K562 (cell line): Measurements from ENCODE around the gene PMEPA1. TPM values are rescaled to one million over a fixed set of nuclear protein-coding genes. Genes with fewer than 3 reads are reported as not detected.
A peak's percentile ranks its signal among the peaks of the same experiment; 100 is the strongest.

ENCODE experiments used
- ATAC-seq: fragments of 200-7000 bp; cut with Tn5 transposase; 3 replicates; pipeline ENCODE4 v1.9.1; 2020; ENCODE audit warnings: moderate library complexity
- BruUV-seq: library from RNA; stranded (reverse); fragments of 400-500 nt; replicated peaks from 2 replicates; lab custom pipeline; 2021; lab: Mats Ljungman, UMichigan
- CTCF ChIA-PET: fragments of 300-600 bp; formaldehyde crosslinking; extraction: SDS; loops from one replicate; lab custom pipeline; 2021; ENCODE audit warnings: low intra/inter-chr PET ratio; lab: Yijun Ruan, JAX
- POLR2A ChIA-PET: fragments of 300-600, 350-650 bp; sonication (Branson Sonifier 250); formaldehyde crosslinking; extraction: SDS; loops from one replicate; lab custom pipeline; 2021; ENCODE audit warnings: antibody characterized with exemption, inconsistent platforms; lab: Yijun Ruan, JAX
- DNase-seq, 4 experiments: peaks; one replicate each; pipeline versions ENCODE4 v3.0.0 to v3.0.0-alpha.2; 2011 to 2018; ENCODE audit warnings: low spot score in 3 of 4, mixed read lengths in 3 of 4; ENCODE audit errors: extremely low read depth in 1 of 4
- FAIRE-seq: peaks from 2 replicates; lab custom pipeline; 2011; peaks lifted over from hg19 to GRCh38; lab: Jason Lieb, UNC
- H2AFZ ChIP-seq: 2 replicates; pipeline ENCODE4 v1.6.0; 2011; ENCODE audit warnings: low read depth, low read length, control low read depth, inconsistent platforms
- H3K27ac ChIP-seq: fragments of 200-600 bp; 3 replicates; pipeline ENCODE4 v1.8.0; 2011; ENCODE audit warnings: low read depth, mild to moderate bottlenecking, control low read depth, inconsistent platforms, low read length, moderate library complexity, mixed read lengths; ENCODE audit errors: extremely low read depth
- H3K27me3 ChIP-seq, 2 experiments: fragments of 300-600 bp in 1 of 2; 2 replicates in 1 of 2; 3 replicates in 1 of 2; pipeline versions ENCODE4 v1.6.0 to v1.8.0; 2011; ENCODE audit warnings: inconsistent platforms in 2 of 2, low read length in 2 of 2, mild to moderate bottlenecking in 1 of 2, mixed read lengths in 1 of 2, moderate library complexity in 1 of 2; ENCODE audit not compliant: control insufficient read depth in 2 of 2, insufficient read depth in 2 of 2
- H3K36me3 ChIP-seq: fragments of 300-600 bp; 3 replicates; pipeline ENCODE4 v1.8.0; 2011; ENCODE audit warnings: mild to moderate bottlenecking, low read length, inconsistent platforms; ENCODE audit not compliant: control insufficient read depth, insufficient read depth
- H3K4me1 ChIP-seq, 2 experiments: fragments of 200-600 bp in 1 of 2; replicated peaks in 1 of 2; 2 replicates in 1 of 2; 3 replicates in 1 of 2; pipeline versions ENCODE4 v1.5.1 to v1.8.0; 2011; ENCODE audit warnings: inconsistent platforms in 2 of 2, low read length in 2 of 2, mild to moderate bottlenecking in 1 of 2, mixed read lengths in 1 of 2, moderate library complexity in 1 of 2; ENCODE audit not compliant: control insufficient read depth in 2 of 2, insufficient read depth in 2 of 2
- H3K4me2 ChIP-seq: 2 replicates; pipeline ENCODE4 v1.6.1; 2011; ENCODE audit warnings: low read length, control low read depth, inconsistent platforms, mixed read lengths; ENCODE audit not compliant: insufficient read depth
- H3K4me3 ChIP-seq: fragments of 200-600 bp; sonication (generic), shearing (Covaris generic); 2 replicates; pipeline ENCODE4 v1.5.1; 2016; ENCODE audit warnings: control low read depth, inconsistent platforms
- H3K79me2 ChIP-seq: fragments of 200-600 bp; 3 replicates; pipeline ENCODE4 v1.8.0; 2011; ENCODE audit warnings: low read length, inconsistent platforms; ENCODE audit not compliant: control insufficient read depth, insufficient read depth
- H3K9ac ChIP-seq, 2 experiments: 2 replicates each; pipeline versions ENCODE4 v1.6.0 to v1.6.1; 2011; ENCODE audit warnings: low read depth in 2 of 2, low read length in 2 of 2, control low read depth in 1 of 2, inconsistent platforms in 1 of 2, mild to moderate bottlenecking in 1 of 2, mixed read lengths in 1 of 2; ENCODE audit not compliant: insufficient read depth in 1 of 2
- H3K9me1 ChIP-seq: one replicate; pipeline ENCODE4 v1.6.0; 2011; ENCODE audit warnings: inconsistent platforms, mild to moderate bottlenecking, low read length, moderate library complexity; ENCODE audit not compliant: control insufficient read depth, insufficient read depth
- H3K9me3 ChIP-seq: replicated peaks from 2 replicates; pipeline ENCODE4 v1.5.1; 2011; ENCODE audit warnings: low read depth, low read length, inconsistent platforms; ENCODE audit not compliant: control insufficient read depth, insufficient read depth
- H4K20me1 ChIP-seq: replicated peaks from 2 replicates; pipeline ENCODE4 v1.6.1; 2011; ENCODE audit warnings: low read length, inconsistent platforms, mixed read lengths; ENCODE audit not compliant: control insufficient read depth, insufficient read depth
- ADNP ChIP-seq: fragments of 200-800 bp; sonication (Bioruptor generic); IDR thresholded peaks from 2 replicates; pipeline ENCODE4 v1.6.1; 2016; ENCODE audit warnings: missing genetic modification characterization, missing compliant biosample characterization
- ARID1B ChIP-seq: fragments of 450-650 bp; IDR thresholded peaks from 2 replicates; pipeline ENCODE4 v1.6.1; 2016; ENCODE audit warnings: antibody characterized with exemption, mild to moderate bottlenecking, inconsistent platforms
- DPF2 ChIP-seq: fragments of 450-650 bp; IDR thresholded peaks from 2 replicates; pipeline ENCODE4 v1.6.1; 2016
- FOS ChIP-seq: IDR thresholded peaks from 3 replicates; pipeline ENCODE4 v1.6.1; 2011; ENCODE audit not compliant: insufficient read length; ENCODE audit errors: extremely low read depth
- HDGF ChIP-seq: fragments of 450-650 bp; IDR thresholded peaks from 2 replicates; pipeline ENCODE4 v1.6.1; 2016
- HIVEP1 ChIP-seq: fragments of 250-450 bp; sonication (Bioruptor Pico); IDR thresholded peaks from 2 replicates; pipeline ENCODE4 v1.4.0; 2020; ENCODE audit warnings: mild to moderate bottlenecking
- KLF1 ChIP-seq: fragments of 450-650 bp; IDR thresholded peaks from 2 replicates; pipeline ENCODE4 v1.6.1; 2016; ENCODE audit warnings: missing genetic modification characterization, missing compliant biosample characterization
- PKNOX1 ChIP-seq: fragments of 450-650 bp; IDR thresholded peaks from 2 replicates; pipeline ENCODE4 v1.6.1; 2016
- ZNF165 ChIP-seq: fragments of 250-450 bp; sonication (Bioruptor Pico); IDR thresholded peaks from 2 replicates; pipeline ENCODE4 v1.4.0; 2020; ENCODE audit warnings: borderline replicate concordance
- WGBS: fragments of 100-300 bp; shearing (Covaris generic); methylation state at CpG from one replicate; pipeline ENCODE4 v1.1.6; 2016; ENCODE audit warnings: low coverage, mixed read lengths; ENCODE audit not compliant: insufficient coverage; ENCODE audit errors: missing lambda C conversion rate; 5-methylcytosine and 5-hydroxymethylcytosine counted together
- in situ Hi-C: fragments of 300-500 bp; cut with MboI; formaldehyde crosslinking; loops from 4 replicates; pipeline ENCODE4 v1.15.0; 2018; ENCODE audit warnings: inconsistent platforms, mixed read lengths
- intact Hi-C: fragments of 100-400 bp; cut with micrococcal nuclease; formaldehyde crosslinking; loops from 2 replicates; pipeline ENCODE4 v1.14.2; 2022
- polyA plus RNA-seq, 8 experiments: library from polyadenylated mRNA; depleted of rRNA in 4 of 8; stranded (reverse) in 5 of 8; unstranded in 3 of 8; fragments of >200 nt; fragmentation: Nextera tagmentation in 2 of 8; fragmentation: Illumina TruSeq in 1 of 8; extraction: Ambion mirVana in 2 of 8; extraction: Trizol in 1 of 8; gene quantifications; 2 replicates each; pipeline versions ENCODE4 v1.2.1 to v1.2.3, GENCODE V29; 2011 to 2014; ENCODE audit warnings: inconsistent platforms in 1 of 8, missing spikeins in 1 of 8
- total RNA-seq, 7 experiments: library from RNA; depleted of rRNA in 6 of 7; stranded (reverse); fragments of >200 nt in 6 of 7; fragmentation: Illumina TruSeq in 2 of 7; extraction: Trizol in 2 of 7; gene quantifications; 2 replicates each; pipeline versions ENCODE4 v1.2.1 to v1.2.3, GENCODE V29; 2011 to 2021; ENCODE audit warnings: low replicate concordance in 1 of 7

PMEPA1 gene
- total and polyA plus RNA-seq, 9 of the 15 experiments (the other 6 are each of a cell fraction or from before 2014, with no cell fraction given), result 0.16 TPM; not detected in 8

GRCh38 chr20:57638173-57638894 is 71.5 kb downstream of the PMEPA1 start:
- TF ChIP-seq FOS (no peak), KLF1 (no peak), HIVEP1 (CRISPR knock-in tag) (no peak), ADNP (tag) (no peak), DPF2 (no peak)
- Histone ChIP-seq H2AFZ (no peak overlapping the region), H3K4me3 (no peak overlapping the region), H3K27me3 (peaks cover 0 to under 1% of the 10 kb centered on the region in 2 experiments; a peak in 1 of 5 replicates), H4K20me1 (no peaks in the 10 kb centered on the region), H3K79me2 (no peaks in the 10 kb centered on the region), H3K9me3 (no peaks in the 10 kb centered on the region), H3K4me1 (no peaks in the 10 kb centered on the region), H3K9ac (no peak overlapping the region), H3K36me3 (no peaks in the 10 kb centered on the region), H3K27ac (no peak overlapping the region), H3K9me1 (no peaks in the 10 kb centered on the region), H3K4me2 (no peak overlapping the region)
- intact Hi-C loops (no loop called here), in situ Hi-C loops (no loop called here)
- DNase-seq, result no peak
- WGBS, result under 1% methylated on average over 7 of the region's 7 CpGs
- peak; percentile 61 for FAIRE-seq
- ChIA-PET CTCF (no interaction called here), POLR2A (no interaction called here)
- no TSS peak for BruUV-seq
- ATAC-seq, result peak; percentile 25; the same call in 1 of the 3 replicates

GRCh38 chr20:57633945-57634491 is 75.8 kb downstream of the PMEPA1 start:
- peaks cover 0 to under 1% of the 10 kb centered on the region in 2 experiments; a peak in 1 of 5 replicates for H3K4me1 ChIP-seq
- H3K4me2 ChIP-seq, result no peak overlapping the region
- WGBS, result 0% methylated on average over 2 of the region's 2 CpGs
- FAIRE-seq (no peak), ATAC-seq (no peak), DNase-seq (no peak)
- no peaks in the 10 kb centered on the region for H3K79me2 ChIP-seq
- POLR2A ChIA-PET, result no interaction called here
- no peaks in the 10 kb centered on the region for H3K36me3 ChIP-seq
- H4K20me1 ChIP-seq, result no peaks in the 10 kb centered on the region
- CTCF ChIA-PET, result no interaction called here
- in situ Hi-C loops (no loop called here), intact Hi-C loops (no loop called here)
- no peaks in the 10 kb centered on the region for H3K9me3 ChIP-seq
- no peak overlapping the region for H3K27ac ChIP-seq
- BruUV-seq, result no TSS peak
- H3K4me3 ChIP-seq, result no peak overlapping the region
- no peak overlapping the region for H2AFZ ChIP-seq
- H3K9ac ChIP-seq, result no peak overlapping the region
- no peaks in the 10 kb centered on the region for H3K9me1 ChIP-seq
- H3K27me3 ChIP-seq, result peaks cover 12 to 15% of the 10 kb centered on the region in 2 experiments; a peak in 4 of 5 replicates
- TF ChIP-seq HDGF, result no peak
- TF ChIP-seq PKNOX1, result no peak
- TF ChIP-seq FOS, result no peak
- no peak for TF ChIP-seq ZNF165 (CRISPR knock-in tag)
- TF ChIP-seq ARID1B, result no peak
